BLaER1 treated with 17β-estradiol and CSF1 and Interleukin-3, amounts not matched to agents 10 nM and 100 nM (cell line): ENCODE results near the gene C13orf42.
A peak's percentile ranks its signal among the peaks of the same experiment; 100 is the strongest.

ENCODE experiments used
- H3K27ac ChIP-seq, 11 experiments: shearing (Covaris generic); formaldehyde crosslinking; 2 replicates each; pipeline ENCODE4 v1.8.1; 2022
- H3K27me3 ChIP-seq, 11 experiments: shearing (Covaris generic); formaldehyde crosslinking; 2 replicates each; pipeline ENCODE4 v1.8.1; 2022
- H3K36me3 ChIP-seq, 11 experiments: shearing (Covaris generic); formaldehyde crosslinking; 2 replicates each; pipeline ENCODE4 v1.8.1; 2022
- H3K4me1 ChIP-seq, 10 experiments: shearing (Covaris generic); formaldehyde crosslinking; 2 replicates each; pipeline ENCODE4 v1.8.1; 2022
- H3K4me2 ChIP-seq, 11 experiments: shearing (Covaris generic); formaldehyde crosslinking; 2 replicates each; pipeline ENCODE4 v1.8.1; 2022
- H3K4me3 ChIP-seq, 10 experiments: shearing (Covaris generic); formaldehyde crosslinking; 2 replicates each; pipeline ENCODE4 v1.8.1; 2022
- H3K9ac ChIP-seq, 11 experiments: shearing (Covaris generic); formaldehyde crosslinking; 2 replicates each; pipeline ENCODE4 v1.8.1; 2022
- H3K9me3 ChIP-seq, 11 experiments: shearing (Covaris generic); formaldehyde crosslinking; replicated peaks in 1 of 11; 2 replicates each; pipeline ENCODE4 v1.8.1; 2022
- H4K20me1 ChIP-seq, 11 experiments: shearing (Covaris generic); formaldehyde crosslinking; 2 replicates each; pipeline ENCODE4 v1.8.1; 2022
- Cebpa-rat ChIP-seq, 11 experiments: shearing (Covaris generic); IDR thresholded peaks; 2 replicates each; pipeline ENCODE4 v1.8.1; 2022

Gene C13orf42

GRCh38 chr13:51058461-51059167 is 52.5 kb downstream of the C13orf42 start:
- Histone ChIP-seq H3K4me3 (no peak overlapping the region), H4K20me1 (no peaks in the 10 kb centered on the region), H3K4me1 (peaks cover 0 to 29% (median 12%) of the 10 kb centered on the region in 10 experiments; a peak in 12 of 20 replicates), H3K9ac (no peak overlapping the region; a peak in 1 of 22 replicates), H3K27me3 (no peaks in the 10 kb centered on the region), H3K36me3 (no peaks in the 10 kb centered on the region), H3K4me2 (no peak overlapping the region; a peak in 1 of 22 replicates), H3K27ac (no peak overlapping the region), H3K9me3 (no peaks in the 10 kb centered on the region)
- TF ChIP-seq Cebpa-rat (IDR thresholded peaks at IDR 0.05) = no peak

GRCh38 chr13:51057906-51058305 is 53.2 kb downstream of the C13orf42 start:
- Histone ChIP-seq H3K27me3 (no peaks in the 10 kb centered on the region), H3K27ac (no peak overlapping the region)

GRCh38 chr13:51057001-51057400 is 54.1 kb downstream of the C13orf42 start:
- peaks cover 0 to 29% (median 12%) of the 10 kb centered on the region in 10 experiments; a peak in 12 of 20 replicates for H3K4me1 ChIP-seq
- no peak for TF ChIP-seq Cebpa-rat (IDR thresholded peaks at IDR 0.05)
- no peak overlapping the region for H3K4me3 ChIP-seq
- no peaks in the 10 kb centered on the region for H3K36me3 ChIP-seq
- H3K9me3 ChIP-seq = no peaks in the 10 kb centered on the region
- H3K9ac ChIP-seq = no peak overlapping the region
- no peaks in the 10 kb centered on the region for H3K27me3 ChIP-seq
- H4K20me1 ChIP-seq = no peaks in the 10 kb centered on the region
- H3K27ac ChIP-seq = no peak overlapping the region
- 0 out of 22 replicates have a peak overlapping the region, but pooled peaks of 1 of the 11 experiments have one; percentile 1 for H3K4me2 ChIP-seq

More at GRCh38 chr13:51057906-51058305, 53.2 kb downstream of the C13orf42 start:
- Histone ChIP-seq H3K4me3 (no peak overlapping the region), H3K36me3 (no peaks in the 10 kb centered on the region), H3K4me1 (peaks cover 0 to 29% (median 12%) of the 10 kb centered on the region in 10 experiments; a peak in 12 of 20 replicates), H4K20me1 (no peaks in the 10 kb centered on the region), H3K9ac (no peak overlapping the region), H3K4me2 (no peak overlapping the region; a peak in 2 of 22 replicates), H3K9me3 (no peaks in the 10 kb centered on the region)
- TF ChIP-seq Cebpa-rat (IDR thresholded peaks at IDR 0.05) = no peak

GRCh38 chr13:51052581-51052980 is 58.5 kb downstream of the C13orf42 start:
- no peak overlapping the region for H3K27ac ChIP-seq
- H3K4me3 ChIP-seq = no peak overlapping the region
- no peaks in the 10 kb centered on the region for H3K36me3 ChIP-seq
- TF ChIP-seq Cebpa-rat (IDR thresholded peaks at IDR 0.05) = no peak
- H3K27me3 ChIP-seq = no peaks in the 10 kb centered on the region
- no peak overlapping the region for H3K9ac ChIP-seq
- peaks cover 0 to 17% (median 12%) of the 10 kb centered on the region in 10 experiments; a peak in 12 of 20 replicates for H3K4me1 ChIP-seq
- H4K20me1 ChIP-seq = no peaks in the 10 kb centered on the region
- H3K9me3 ChIP-seq = no peaks in the 10 kb centered on the region
- H3K4me2 ChIP-seq = no peak overlapping the region

GRCh38 chr13:51050021-51050830 is 60.8 kb downstream of the C13orf42 start:
- no peaks in the 10 kb centered on the region for H3K27me3 ChIP-seq
- H3K9me3 ChIP-seq = no peaks in the 10 kb centered on the region
- H3K27ac ChIP-seq = no peak overlapping the region
- no peak overlapping the region for H3K4me3 ChIP-seq
- H3K36me3 ChIP-seq = no peaks in the 10 kb centered on the region
- no peak overlapping the region for H3K9ac ChIP-seq
- no peaks in the 10 kb centered on the region for H4K20me1 ChIP-seq
- no peak for TF ChIP-seq Cebpa-rat (IDR thresholded peaks at IDR 0.05)
- no peak overlapping the region for H3K4me2 ChIP-seq
- H3K4me1 ChIP-seq = peaks cover 9 to 21% (median 15%) of the 10 kb centered on the region in 10 experiments

GRCh38 chr13:51048616-51049015 is 62.5 kb downstream of the C13orf42 start:
- Histone ChIP-seq H4K20me1 (no peaks in the 10 kb centered on the region), H3K4me1 (peaks cover 8 to 15% (median 10%) of the 10 kb centered on the region in 10 experiments; a peak in 19 of 20 replicates), H3K27ac (no peak overlapping the region), H3K27me3 (no peaks in the 10 kb centered on the region), H3K4me3 (no peak overlapping the region), H3K4me2 (no peak overlapping the region), H3K9me3 (no peaks in the 10 kb centered on the region), H3K9ac (no peak overlapping the region), H3K36me3 (no peaks in the 10 kb centered on the region)
- TF ChIP-seq Cebpa-rat (IDR thresholded peaks at IDR 0.05) = no peak

- no peaks in the 10 kb centered on the region for H4K20me1 ChIP-seq
- no peak for TF ChIP-seq Cebpa-rat (IDR thresholded peaks at IDR 0.05)
- no peaks in the 10 kb centered on the region for H3K27me3 ChIP-seq
- no peaks in the 10 kb centered on the region for H3K9me3 ChIP-seq
- H3K27ac ChIP-seq = no peak overlapping the region
- no peak overlapping the region for H3K4me3 ChIP-seq
- peaks cover 8 to 15% (median 10%) of the 10 kb centered on the region in 10 experiments; a peak in 19 of 20 replicates for H3K4me1 ChIP-seq
- H3K4me2 ChIP-seq = no peak overlapping the region
- no peak overlapping the region for H3K9ac ChIP-seq
- H3K36me3 ChIP-seq = no peaks in the 10 kb centered on the region
These were observed 63.0 kb downstream of the C13orf42 start for GRCh38 chr13:51048166-51048461.

GRCh38 chr13:51047434-51048165 is 63.5 kb downstream of the C13orf42 start:
- Histone ChIP-seq H4K20me1 (no peaks in the 10 kb centered on the region), H3K4me2 (no peak overlapping the region), H3K27me3 (no peaks in the 10 kb centered on the region), H3K4me3 (no peak overlapping the region), H3K36me3 (no peaks in the 10 kb centered on the region), H3K9me3 (no peaks in the 10 kb centered on the region), H3K27ac (no peak overlapping the region), H3K9ac (no peak overlapping the region), H3K4me1 (peaks cover 8 to 15% (median 10%) of the 10 kb centered on the region in 10 experiments; a peak in 19 of 20 replicates)
- no peak for TF ChIP-seq Cebpa-rat (IDR thresholded peaks at IDR 0.05)

- Histone ChIP-seq H3K9me3 (no peaks in the 10 kb centered on the region), H3K9ac (no peak overlapping the region), H3K4me3 (no peak overlapping the region), H3K4me2 (peak overlapping the region; percentile 30 to 67 (median 45); a peak in 21 of 22 replicates), H4K20me1 (no peaks in the 10 kb centered on the region), H3K4me1 (peaks cover 8 to 15% (median 10%) of the 10 kb centered on the region in 10 experiments; a peak in 19 of 20 replicates), H3K27ac (no peak overlapping the region), H3K36me3 (no peaks in the 10 kb centered on the region), H3K27me3 (no peaks in the 10 kb centered on the region)
- no peak for TF ChIP-seq Cebpa-rat (IDR thresholded peaks at IDR 0.05)
These were observed 65.6 kb downstream of the C13orf42 start for GRCh38 chr13:51045451-51045850.
